Measurements from ENCODE around the gene ROBO2. TPM values are rescaled to one million over a fixed set of nuclear protein-coding genes. Genes with fewer than 3 reads are reported as not detected.
A peak's percentile ranks its signal among the peaks of the same experiment; 100 is the strongest.

Gene ROBO2
- total and polyA plus RNA-seq, 10 of the 15 experiments (the other 5 are each of a cell fraction or from before 2014, with no cell fraction given): 0.22 to 2.5 (median 0.81) TPM

GRCh38 chr3:77345009-77345408, 305.1 kb downstream of the ROBO2 start (continued):
- no peak for TF ChIP-seq STAT1 (conservative IDR thresholded peaks at IDR 0.05)
- no peak for TF ChIP-seq CBFB (IDR thresholded peaks at IDR 0.05; ENCODE audit: low read depth)
- no peak for TF ChIP-seq KAT2A (conservative IDR thresholded peaks at IDR 0.05; ENCODE audit: control insufficient read depth, low read depth, low read length)
- no peak for TF ChIP-seq GABPA (IDR thresholded peaks at IDR 0.05; ENCODE audit: low read depth)

GRCh38 chr3:77348244-77348855, 308.5 kb downstream of the ROBO2 start:
- no TSS peak for BruUV-seq (replicated peaks)

More at GRCh38 chr3:77348244-77348855, 308.5 kb downstream of the ROBO2 start:
- ChIA-PET POLR2A (no interaction called here), CTCF (interaction anchor here (0.7 to 2.6 kb wide), 4 partner anchors 10 to 1297 kb away, joined by 3 to 13 read pairs (median 3); no protein-coding TSS in a partner anchor), SMC1A (ENCODE audit: uncharacterized antibody, unreplicated experiment) (interaction anchor here (0.5 to 1.4 kb wide), 4 partner anchors 14 to 1317 kb away, joined by 3 read pairs; no protein-coding TSS in a partner anchor), RAD21 (ENCODE audit: unreplicated experiment) (interaction anchor here (1.3 kb wide), 1 partner anchor 1297 kb away, joined by 3 read pairs; no protein-coding TSS in a partner anchor)
- TF ChIP-seq HSF1 (IDR thresholded peaks at IDR 0.05; ENCODE audit: low read depth, low read length): no peak
- TF ChIP-seq NR2C1 (IDR thresholded peaks at IDR 0.05): no peak
- no peak for TF ChIP-seq RUNX3 (IDR thresholded peaks at IDR 0.05; ENCODE audit: low read length)
- TF ChIP-seq FOS (IDR thresholded peaks at IDR 0.05; ENCODE audit: borderline replicate concordance, extremely low read depth, insufficient read length): no peak
- no peak for TF ChIP-seq E4F1 (IDR thresholded peaks at IDR 0.05; ENCODE audit: borderline replicate concordance, partially characterized antibody)
- peak in 1 of 3 experiments; percentile 18; a peak in 2 of 6 replicates for TF ChIP-seq CTCF (IDR thresholded peaks at IDR 0.05 in 2 of 3, conservative IDR thresholded peaks at IDR 0.05 in 1 of 3; ENCODE audit: control insufficient read depth in 2 of 3, extremely low read depth in 1 of 3, insufficient read depth in 1 of 3, low read depth in 3 of 3, low read length in 3 of 3)
- intact Hi-C loops (cut with micrococcal nuclease; ENCODE audit: unreplicated experiment): loop anchor here (5.0 kb wide), 1 partner anchor 1299 kb away; no protein-coding TSS in a partner anchor
- Histone ChIP-seq H3K9ac (ENCODE audit: control insufficient read depth, insufficient read depth, low read length) (no peak overlapping the region), H3K4me2 (ENCODE audit: control insufficient read depth, insufficient read depth) (no peak overlapping the region), H3K4me1 (ENCODE audit: control insufficient read depth, insufficient read depth, low read length) (no peaks in the 10 kb centered on the region), H3K27me3 (replicated peaks in 1 of 2; ENCODE audit: control insufficient read depth in 2 of 2, insufficient read depth in 2 of 2, low read length in 1 of 2) (no peaks in the 10 kb centered on the region), H3K27ac (ENCODE audit: control insufficient read depth, insufficient read depth) (no peak overlapping the region), H3K4me3 (no peak overlapping the region), H3K79me2 (ENCODE audit: control insufficient read depth, insufficient read depth, low read length) (no peaks in the 10 kb centered on the region), H4K20me1 (ENCODE audit: control insufficient read depth, insufficient read depth) (no peaks in the 10 kb centered on the region), H2AFZ (ENCODE audit: control insufficient read depth, low read depth, low read length) (no peak overlapping the region), H3K9me3 (replicated peaks; ENCODE audit: control insufficient read depth, insufficient read depth, low read length) (no peaks in the 10 kb centered on the region), H3K36me3 (ENCODE audit: control insufficient read depth in 2 of 2, insufficient read depth in 2 of 2, low read length in 1 of 2) (no peaks in the 10 kb centered on the region)
- DNase-seq (ENCODE audit: low read depth, low spot score) (no peak), FAIRE-seq (no peak), ATAC-seq (peak; percentile 73)
- WGBS (ENCODE audit: insufficient coverage, insufficient replicate concordance, low lambda C conversion rate, missing lambda C conversion rate): 42% methylated on average over 6 of the region's 6 CpGs
- in situ Hi-C loops (cut with MboI): no loop called here

All from GM12878 (cell line).